Right forelimb (tissue), 1 donor: ENCODE measurements around the gene CTDP1.

Source experiments
- DNase-seq: peaks from one replicate; pipeline ENCODE4 v3.0.0-alpha.2; 2018

The CTDP1 gene

DNA sequence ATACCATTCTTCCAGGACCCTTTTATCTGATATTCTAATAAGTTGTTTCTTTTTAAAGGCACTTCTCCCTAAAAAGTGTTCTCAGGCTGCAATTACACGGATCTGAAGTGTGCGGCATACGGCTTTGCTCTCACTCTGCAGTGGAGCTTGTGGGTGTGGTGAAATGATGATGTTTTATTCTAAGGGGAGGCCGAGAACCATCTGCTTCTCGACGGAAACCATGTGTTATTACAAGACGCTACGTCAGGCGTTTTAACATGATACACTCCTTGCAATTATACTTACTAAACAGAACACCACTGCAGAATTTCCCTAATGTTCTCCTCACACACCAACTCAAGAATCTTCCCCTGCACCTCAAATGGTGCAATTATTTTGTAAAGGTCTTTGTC, 34.9 kb upstream of the CTDP1 start:
- no peak for DNase-seq

DNA sequence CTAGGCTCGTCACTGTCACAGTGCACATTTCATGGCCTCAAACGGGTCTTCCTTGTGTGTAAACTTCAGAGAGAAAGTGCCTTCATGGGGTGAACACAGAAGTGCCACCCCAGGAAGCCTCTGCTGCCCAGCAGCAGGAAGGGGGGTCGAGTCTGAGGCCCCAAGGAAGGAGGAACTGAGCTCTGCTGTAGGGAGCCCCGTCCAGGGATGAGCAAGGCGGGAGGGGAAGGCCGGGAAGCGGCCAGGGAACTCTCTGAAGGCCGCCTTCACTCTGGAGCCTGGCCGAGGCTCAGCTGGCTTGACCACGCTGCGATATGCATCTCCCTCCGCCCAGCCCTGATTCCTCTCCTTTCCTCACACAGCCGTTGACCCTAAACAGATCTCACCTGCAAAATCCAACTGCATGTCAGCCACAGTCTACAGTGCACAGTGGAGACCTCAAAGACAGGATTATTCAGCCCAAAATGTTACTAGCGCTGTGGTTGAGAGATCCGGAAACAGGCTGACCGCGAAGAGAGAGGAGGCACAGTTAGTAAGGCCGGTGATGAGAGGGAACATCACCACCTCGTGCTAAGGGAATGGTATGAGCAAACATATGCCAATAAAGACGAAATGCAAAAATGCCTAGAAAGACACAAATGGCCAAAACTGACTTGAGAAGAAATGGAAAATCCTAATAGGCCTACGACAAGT, 34.2 kb upstream of the CTDP1 start:
- no peak for DNase-seq

DNA sequence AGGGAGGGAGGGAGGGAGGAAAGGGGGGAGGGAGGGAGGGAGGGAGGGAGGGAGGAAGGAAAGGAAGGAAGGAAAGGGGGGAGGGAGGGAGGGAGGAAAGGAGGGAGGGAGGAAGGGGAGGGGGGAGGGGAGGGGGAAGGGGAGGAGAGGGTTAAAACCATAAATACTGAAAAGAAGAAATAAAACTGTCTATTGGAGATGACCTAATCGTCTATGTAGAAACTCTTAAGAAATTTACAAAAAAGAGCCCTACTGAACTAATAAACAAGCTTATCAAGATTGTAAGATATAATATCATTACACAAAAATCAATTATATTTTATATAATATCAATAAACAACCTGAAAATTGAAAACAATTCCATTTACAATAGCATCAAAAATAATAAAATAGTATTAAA, 32.3 kb upstream of the CTDP1 start:
- no peak for DNase-seq

DNA sequence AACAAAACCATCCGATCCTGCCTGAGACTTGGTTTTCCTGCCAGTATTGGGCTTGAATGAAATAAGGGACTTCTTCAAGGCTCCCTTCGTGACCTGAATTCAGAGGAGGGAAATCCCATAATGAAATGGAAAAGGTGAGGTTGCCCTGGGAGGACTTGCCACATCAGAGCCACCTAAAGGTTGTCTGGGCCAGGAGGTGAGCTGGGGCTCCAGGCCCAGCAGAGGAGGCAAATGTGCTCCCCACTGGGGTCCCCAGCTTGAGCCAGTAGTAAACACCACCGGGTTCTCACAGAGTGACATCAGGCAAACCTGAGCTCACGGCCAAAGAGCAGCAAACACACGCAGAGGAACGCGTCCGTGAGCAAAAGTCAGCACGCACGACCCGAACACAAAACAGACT, 28.6 kb upstream of the CTDP1 start:
- DNase-seq: no peak

DNA sequence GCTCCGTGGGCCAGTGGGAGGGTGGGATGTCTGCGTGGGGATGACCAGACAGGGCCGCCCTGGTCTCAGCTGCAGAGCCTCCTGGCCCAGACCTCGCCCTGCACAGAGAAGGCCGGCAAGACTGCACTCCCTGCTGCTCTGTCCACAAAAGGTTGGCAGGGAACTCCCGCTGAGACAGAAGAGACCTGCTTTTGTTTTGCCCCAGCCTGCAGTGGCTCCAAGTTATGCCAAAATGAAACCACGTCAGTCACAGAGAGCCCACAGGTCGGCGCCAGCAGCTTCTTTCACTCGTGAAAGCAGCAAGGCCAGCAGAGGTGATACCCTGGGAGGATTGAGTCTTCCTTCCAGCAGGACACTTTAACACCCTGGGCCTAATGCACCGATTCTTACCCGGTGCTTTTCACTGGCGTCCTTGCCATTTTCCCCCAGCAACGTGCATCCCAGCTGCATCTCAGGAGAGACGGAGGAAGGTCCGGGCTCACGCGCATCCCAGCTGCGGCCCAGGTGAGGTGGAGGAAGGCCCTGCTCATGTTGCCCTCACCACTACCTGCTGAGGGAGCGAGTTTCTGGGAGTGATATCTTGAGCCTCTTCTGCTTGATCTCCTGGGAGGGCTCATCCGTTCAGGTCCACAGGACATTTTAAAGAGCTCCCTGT, 22.1 kb upstream of the CTDP1 start:
- DNase-seq: no peak

DNA sequence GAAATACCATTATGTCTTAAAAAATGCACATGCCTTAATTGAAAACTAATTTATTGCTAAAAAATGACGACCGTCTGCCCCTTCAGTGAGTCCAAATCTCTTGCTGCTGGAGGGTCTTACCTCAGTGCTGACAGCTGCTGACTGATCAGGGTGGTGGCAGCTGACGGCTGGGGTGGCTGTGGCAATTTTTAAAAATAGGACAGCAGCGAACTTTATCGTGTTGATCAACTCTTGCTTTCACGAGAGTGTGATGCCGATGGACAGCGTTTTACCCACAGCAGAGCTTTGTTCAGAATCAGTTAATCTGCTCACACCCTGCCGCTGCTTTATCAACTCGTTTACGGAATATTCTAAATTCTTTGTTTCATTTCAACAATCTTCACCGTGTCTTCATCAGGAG, 21.2 kb upstream of the CTDP1 start:
- no peak for DNase-seq

DNA sequence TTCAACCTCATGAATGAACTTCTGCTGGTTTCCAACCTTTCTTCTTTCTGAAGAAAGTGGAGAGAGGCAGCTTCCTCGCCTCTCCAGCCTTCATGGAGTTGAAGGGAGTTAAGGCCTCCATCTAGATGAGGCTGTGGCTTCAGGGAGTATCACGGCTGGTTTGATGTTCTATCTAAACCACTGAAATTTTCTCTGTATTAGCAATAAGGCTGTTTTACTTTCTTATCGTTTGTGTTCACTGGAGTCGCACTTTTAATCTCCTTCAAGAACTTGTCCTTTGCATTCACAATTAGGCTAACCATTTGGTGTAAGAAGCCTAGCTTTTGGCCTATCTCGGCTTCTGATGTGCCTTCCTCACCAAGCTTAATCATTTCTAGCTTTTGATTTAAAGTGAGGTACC, 19.9 kb upstream of the CTDP1 start:
- no peak for DNase-seq

DNA sequence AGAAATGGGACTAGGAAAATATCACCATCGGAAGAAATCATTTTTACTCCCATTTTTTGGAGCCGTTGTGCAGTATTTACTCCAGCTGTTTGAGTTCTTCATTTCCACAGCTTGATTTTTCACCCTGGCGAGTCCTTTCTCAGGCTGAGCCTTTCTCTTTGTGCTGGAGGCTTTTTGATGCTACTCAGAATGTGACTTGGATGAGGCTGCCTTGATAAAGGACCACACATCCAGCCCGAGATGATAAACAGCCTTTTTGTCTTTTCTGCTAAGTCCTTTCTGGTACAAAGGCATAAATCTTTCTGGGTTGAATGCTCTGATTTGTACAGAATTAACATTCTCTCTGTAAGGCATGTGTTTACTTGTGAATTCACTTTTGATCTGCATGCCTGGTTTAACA, 17.6 kb upstream of the CTDP1 start:
- no peak for DNase-seq

DNA sequence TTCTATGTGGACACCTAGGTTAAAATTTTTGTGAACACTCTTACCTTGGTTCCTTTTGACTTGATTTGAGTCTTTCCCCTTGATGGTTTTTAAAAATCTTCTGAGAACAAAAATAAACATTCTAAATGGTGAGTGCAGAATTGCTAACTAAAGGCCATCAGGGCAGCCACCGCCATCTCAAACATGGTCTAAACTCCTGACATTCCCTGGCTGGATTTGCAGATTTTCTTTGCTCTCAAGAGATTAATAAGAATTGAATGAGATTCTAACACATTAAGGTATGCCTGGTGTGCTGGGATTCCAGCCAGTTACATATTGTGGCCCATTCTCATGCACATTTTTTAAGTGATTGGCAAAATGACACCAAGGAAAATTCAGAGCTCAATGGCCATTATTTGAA, 17.2 kb upstream of the CTDP1 start:
- no peak for DNase-seq

DNA sequence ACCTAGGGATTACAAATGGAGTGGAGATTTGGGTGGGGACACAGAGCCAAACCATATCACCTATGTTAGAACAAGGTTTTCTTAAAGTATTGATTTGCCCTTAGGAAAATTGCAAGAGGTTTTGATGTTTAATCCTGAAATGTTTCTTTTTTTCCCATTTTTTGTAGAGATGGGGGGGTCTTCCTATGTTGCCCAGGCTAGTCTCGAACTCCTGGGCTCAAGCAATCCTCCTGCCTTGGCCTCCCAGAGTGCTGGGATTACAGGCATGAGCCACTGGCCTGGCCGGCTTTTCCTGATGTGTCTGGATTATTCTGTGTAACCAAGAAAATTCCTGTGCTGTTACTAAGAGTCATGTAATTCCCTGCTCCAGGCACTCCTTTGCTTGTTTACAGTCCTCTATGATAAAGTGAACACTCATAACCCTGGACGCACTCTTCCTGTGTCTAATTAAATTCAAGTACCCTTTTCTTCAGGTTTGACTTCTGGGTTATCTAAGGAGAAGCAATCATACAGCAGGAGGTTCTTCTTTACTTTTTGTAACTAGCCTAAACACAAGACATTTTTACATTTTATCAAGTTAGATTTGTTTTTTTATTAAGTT, 15.0 kb upstream of the CTDP1 start:
- no peak for DNase-seq

DNA sequence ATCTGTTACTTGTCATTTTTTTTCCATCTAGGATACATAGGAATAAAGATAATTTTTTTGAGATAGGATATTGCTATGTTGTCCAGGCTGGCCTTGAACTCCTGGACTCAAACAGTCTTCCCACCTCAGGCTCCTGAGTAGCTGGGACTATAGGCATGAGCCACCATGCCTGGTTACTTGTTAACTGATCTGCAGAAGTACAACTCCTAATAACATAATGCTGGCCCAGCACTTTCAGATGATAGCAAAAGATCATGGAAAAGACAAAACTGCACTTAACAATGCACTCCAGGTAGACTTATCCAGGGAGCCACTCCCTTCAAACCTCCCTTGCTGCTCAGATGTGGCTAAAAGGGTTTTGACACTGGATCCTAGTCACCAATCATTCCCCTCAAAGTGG, 11.4 kb upstream of the CTDP1 start:
- DNase-seq: no peak

DNA sequence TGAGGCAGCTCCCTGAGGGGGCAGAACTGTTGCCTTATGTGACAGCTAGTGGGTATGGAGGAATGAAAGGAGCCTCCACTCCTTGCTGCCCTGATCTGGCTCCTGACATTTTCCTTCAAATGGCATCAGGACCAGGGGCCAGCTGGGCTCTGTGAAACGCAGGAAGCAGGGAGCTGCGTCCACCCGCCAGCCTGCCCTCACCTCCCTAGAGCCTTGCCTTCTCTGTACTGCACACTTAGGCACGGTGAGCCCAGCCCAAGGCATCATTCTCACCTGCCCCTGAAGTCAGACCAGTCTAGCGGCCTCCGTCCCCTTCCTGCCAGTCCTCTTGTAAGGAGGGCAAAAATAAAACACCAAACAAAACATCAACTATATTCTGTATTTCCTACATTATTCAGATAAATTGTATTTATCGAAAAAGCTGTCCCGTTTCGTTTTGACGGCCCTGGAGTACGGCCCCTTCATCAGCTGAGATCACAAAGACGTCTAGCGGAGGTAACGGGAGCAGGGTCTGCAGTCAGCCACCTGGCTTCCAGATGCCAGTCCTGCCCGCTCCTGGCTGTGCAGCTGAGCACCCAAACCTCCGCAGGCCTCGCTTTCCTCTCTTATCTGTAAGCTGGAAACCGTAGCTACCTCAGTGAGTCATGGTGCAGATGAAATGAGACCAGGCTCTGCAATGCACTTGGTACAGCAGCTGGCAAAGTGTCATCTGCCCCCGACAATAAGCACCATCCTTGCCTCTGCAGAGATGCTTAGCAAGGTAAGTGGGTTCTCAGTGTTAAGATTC, 6.9 kb upstream of the CTDP1 start:
- DNase-seq: no peak

DNA sequence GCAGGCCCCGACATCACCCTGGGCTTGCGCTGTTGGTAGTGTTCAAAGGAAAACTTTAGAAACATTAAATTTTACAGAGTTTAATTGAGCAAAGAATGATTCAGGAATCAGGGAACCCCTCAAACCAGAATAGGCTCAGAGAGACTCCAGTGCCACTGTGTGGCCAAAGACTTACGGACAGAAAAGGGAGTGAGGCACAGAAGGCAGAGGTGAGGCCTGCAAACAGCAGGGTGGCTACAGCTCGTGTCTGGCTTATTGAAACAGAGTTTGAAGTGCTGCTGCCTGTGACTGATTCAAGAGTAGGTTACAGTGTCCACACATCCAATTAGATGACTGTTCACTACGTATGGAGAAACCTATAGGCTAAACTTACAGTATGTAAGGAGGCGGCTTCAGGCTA, 2.4 kb upstream of the CTDP1 start:
- DNase-seq: no peak

DNA sequence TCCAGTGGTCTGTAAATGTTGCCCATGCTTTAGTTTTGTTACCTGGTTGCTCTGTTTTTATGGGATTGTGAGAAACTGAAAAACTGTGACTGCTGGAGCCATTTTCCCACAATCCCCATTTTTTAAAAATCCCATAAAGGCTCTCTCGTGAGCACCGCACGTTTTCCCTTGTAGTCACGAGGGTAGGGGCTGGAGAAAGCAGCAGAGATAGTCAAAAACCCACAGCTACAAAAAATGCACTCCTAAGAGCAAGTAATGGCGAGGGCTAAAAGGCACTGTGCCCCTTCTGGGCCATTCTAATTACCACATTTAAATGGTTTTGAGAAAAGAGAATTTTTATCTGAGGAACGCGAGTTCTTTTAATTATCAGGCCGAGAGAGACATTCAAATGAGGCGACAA, 1.8 kb upstream of the CTDP1 start:
- DNase-seq: no peak

DNA sequence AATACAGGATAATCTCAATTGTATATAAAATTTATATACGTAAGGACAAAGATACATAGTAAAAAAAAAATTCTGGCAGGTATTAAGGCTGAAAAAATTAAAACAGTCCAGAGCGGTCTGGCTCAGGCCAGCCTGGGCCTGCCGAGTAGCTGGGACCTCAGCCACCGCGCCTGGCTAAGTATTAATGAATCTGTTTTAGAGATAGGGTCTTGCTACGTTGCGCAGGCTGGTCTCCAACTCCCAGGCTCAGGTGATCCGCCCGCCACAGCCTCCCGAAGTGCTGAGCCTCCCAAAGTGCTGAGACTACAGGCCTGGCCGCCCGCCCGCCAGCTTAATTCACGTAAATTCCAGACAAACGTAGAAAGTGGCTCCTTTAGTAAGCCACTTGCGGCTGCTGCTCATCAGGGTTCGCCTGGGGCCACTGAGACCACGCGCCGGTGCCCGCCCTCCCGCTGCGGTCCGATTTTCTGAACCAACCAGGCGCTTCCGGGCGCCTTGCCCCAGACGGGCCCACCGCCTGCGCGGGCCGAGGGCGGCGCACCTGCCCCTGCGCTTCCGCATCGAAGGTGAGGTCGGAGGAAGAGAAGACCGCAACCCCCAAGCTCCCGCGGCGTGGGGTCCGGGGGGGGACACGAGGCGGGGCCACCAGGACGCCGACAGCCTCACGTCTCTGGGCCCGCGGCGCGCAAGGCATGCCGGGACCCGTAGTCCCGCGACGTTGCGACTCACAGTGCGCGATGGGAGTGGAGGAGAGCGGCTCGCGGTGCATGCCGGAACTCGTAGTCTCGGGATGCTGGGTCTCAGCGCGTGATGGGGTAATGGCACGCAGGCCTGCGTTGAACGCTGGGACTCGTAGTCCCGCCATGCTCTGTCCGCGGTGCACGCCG, 695 bp upstream of the CTDP1 start:
- peak; percentile 98 for DNase-seq

DNA sequence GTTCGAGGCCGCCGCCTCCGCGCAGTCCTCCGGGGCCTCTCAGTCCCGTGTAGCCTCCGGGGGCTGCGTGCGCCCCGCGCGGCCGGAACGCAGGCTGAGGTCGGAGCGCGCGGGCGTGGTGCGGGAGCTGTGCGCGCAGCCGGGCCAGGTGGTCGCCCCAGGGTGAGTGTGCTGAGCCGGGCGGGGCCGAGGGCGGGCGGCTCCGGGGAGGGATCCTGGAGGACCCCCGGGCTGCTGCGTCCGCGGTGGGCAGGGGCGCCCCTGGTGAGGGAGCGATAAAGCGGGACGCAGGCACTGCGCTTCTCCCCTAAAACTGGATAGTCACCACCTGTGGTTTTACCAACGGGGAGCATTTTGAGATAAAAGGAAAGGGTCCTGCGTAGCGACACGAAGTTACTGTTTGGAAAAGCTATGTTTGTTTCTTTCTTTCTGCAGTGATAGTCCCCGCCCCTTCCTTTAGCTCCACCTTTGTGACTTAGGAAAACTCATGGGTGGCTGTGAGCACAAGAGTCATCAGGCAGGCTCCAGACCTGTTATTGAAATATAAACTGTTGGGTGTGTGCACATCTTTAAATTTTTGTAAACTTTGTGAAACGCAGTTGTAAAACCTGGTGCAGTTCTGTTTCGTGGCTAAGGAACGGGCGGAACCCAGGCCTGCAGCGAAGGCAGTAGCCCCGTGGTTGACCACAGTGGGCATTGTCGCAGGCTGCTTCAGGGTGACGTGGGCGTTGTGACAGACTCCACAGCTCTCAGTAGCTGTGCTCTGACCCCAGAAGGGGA, 687 bp downstream of the CTDP1 start:
- DNase-seq: no peak

DNA sequence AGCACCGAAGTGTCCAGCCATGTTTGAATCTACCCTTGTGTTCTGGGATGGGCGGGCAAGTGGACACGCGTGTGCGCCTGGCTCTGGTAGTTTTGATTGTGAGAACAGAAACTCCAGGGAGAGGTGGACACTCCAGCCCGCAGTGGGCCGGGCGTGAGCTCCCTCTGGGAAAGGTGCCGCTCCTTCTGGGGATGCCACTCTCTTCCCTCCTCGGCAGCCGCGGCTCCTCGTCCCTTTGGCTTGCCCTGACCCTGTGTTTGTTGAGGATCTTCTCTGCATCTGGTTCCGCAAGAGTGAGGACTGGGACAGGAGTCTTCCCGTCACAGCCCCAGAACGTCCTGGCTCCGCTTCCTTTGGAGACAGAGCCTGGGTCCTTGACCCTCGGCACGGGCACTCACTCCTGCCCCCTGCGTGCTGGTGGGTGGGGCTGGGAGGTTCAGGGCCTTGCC, 1.3 kb downstream of the CTDP1 start:
- no peak for DNase-seq

DNA sequence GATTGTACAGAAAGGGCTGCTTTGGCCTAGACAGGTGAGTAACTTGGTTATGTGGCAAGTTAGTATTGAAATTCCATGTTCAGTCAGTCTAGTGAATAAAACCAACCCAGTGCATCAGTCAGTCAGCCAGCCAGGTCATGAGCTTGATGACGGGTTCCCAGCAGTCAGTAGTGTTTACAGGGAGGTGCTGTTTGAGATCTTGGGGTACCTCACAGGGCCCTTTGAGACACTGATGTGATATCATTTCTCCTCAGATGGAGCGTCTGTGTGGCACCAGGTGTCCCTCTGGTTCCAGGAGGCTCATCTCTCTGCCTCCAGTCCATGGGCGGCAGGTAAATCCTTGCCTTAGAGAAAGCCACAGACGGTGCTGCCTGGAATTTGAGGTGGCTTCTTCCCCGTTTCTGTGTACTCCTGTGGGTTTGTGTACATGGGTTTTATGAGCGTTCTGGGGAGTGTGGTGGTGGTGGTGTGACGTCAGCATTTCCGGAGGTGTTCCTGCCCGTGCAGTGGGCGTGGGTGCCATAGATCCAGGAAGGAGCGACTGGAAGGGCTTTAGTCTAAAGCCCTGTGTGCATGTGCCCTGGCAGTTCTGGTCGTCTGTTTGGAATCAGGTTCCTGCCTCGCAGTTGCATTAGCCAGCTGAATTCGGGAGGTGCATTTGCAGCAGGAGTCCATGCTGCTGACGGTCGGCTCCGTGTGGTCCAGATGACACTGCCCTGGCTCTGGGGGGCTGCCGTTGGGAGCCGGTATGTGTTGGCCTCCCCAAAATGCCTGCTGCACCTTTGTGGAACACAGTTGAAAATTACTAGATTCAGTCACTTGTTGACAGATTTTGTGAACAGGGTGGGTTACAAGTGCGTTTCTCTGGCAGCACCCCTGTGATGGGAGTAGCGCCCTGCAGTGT, 2.1 kb downstream of the CTDP1 start:
- no peak for DNase-seq

DNA sequence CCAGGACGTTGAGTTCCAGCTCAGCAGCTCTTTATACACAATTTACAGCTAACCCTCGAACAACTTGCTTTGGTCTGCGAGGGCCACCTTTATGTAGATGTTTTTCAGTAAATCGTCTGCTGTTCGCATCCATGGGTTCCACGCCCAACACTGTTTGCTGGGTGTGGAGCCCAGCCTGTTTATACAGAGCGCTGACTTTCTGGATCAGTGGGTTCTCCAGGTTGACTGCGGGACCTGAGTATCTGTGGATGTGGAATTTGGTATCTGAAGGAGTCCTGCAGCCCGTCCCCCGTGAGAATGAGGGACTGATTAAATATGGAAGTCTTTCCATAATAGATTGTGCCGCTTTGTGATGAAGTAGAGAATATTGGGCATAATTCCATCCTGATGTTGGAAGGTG, 2.9 kb downstream of the CTDP1 start:
- no peak for DNase-seq

DNA sequence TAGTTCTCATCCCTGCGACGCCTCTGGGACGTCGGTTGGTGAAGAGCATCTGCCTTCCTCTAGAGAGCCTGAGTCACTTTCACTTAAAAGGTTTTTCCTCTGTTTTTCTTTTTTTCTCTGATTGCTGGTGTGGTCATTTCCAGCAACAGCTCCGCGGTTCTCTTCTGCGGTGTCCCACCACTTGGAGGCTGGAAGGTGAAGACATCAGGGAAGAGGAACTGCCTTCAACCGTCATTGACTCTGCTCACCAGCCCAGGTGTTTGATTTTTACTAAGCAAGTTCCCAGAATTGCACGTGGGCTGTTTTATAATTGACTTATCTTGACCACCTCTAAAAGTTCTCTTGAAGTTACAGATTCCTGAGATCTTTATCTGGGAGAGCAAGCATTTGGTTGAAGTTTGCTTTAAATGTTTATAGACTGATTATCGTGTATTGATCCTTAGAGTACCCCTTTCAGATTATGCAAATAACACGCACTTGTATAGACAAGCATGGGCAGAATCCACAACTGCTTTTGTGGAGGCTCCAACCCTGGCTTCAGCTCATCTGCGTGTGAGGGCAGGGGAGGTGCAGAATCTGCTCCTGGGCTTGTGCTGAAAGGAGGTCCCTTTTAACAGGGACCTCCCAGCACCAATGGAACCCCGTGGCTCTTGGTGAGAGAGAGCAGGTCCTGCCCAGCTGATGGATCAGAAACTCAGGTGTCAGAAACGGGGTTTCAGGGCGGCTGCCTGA, 3.5 kb downstream of the CTDP1 start:
- no peak for DNase-seq
